H9 (cell line): ENCODE measurements around the gene WDR38. TPM values are rescaled to one million over a fixed set of nuclear protein-coding genes. Genes with fewer than 3 reads are reported as not detected.

ENCODE experiments used
- DNase-seq: peaks from one replicate; pipeline ENCODE4 v3.0.0-alpha.2; 2017
- H2AFZ ChIP-seq: one replicate; pipeline ENCODE4 v1.6.1; 2013; ENCODE audit warnings: mild to moderate bottlenecking, low read length, control low read depth, moderate library complexity
- H2AK5ac ChIP-seq: 2 replicates; pipeline ENCODE4 v1.6.1; 2013; ENCODE audit warnings: low read length, control low read depth, mixed read lengths; ENCODE audit not compliant: insufficient read length
- H2BK120ac ChIP-seq: one replicate; pipeline ENCODE4 v1.6.1; 2013; ENCODE audit warnings: low read depth, mild to moderate bottlenecking, low read length, control low read depth, inconsistent platforms; ENCODE audit not compliant: poor library complexity, severe bottlenecking
- H2BK12ac ChIP-seq: 2 replicates; pipeline ENCODE4 v1.6.1; 2013; ENCODE audit warnings: low read length, control low read depth, mixed read lengths, low read depth; ENCODE audit not compliant: insufficient read length
- H2BK15ac ChIP-seq: 2 replicates; pipeline ENCODE4 v1.6.1; 2013; ENCODE audit warnings: low read depth, low read length, control low read depth
- H2BK20ac ChIP-seq: one replicate; pipeline ENCODE4 v1.6.1; 2013; ENCODE audit warnings: low read depth, mild to moderate bottlenecking, low read length, control low read depth, inconsistent platforms; ENCODE audit not compliant: poor library complexity, severe bottlenecking
- H2BK5ac ChIP-seq: 2 replicates; pipeline ENCODE4 v1.6.1; 2013; ENCODE audit warnings: low read length, control low read depth, mixed read lengths; ENCODE audit not compliant: insufficient read length
- H3K14ac ChIP-seq: 2 replicates; pipeline ENCODE4 v1.6.1; 2013; ENCODE audit warnings: low read length, control low read depth; ENCODE audit not compliant: insufficient read depth
- H3K18ac ChIP-seq: 2 replicates; pipeline ENCODE4 v1.6.1; 2013; ENCODE audit warnings: low read depth, mild to moderate bottlenecking, mixed read lengths, low read length, control low read depth; ENCODE audit not compliant: insufficient read length
- H3K23ac ChIP-seq: 2 replicates; pipeline ENCODE4 v1.6.1; 2013; ENCODE audit warnings: low read length, control low read depth, mixed read lengths, low read depth; ENCODE audit not compliant: insufficient read length
- H3K23me2 ChIP-seq: 2 replicates; pipeline ENCODE4 v1.6.1; 2013; ENCODE audit warnings: low read depth, mild to moderate bottlenecking, mixed read lengths, low read length, control low read depth; ENCODE audit not compliant: insufficient read length, poor library complexity, severe bottlenecking
- H3K27ac ChIP-seq: 2 replicates; pipeline ENCODE4 v1.5.1; 2013; ENCODE audit warnings: low read length, control low read depth, mixed read lengths, low read depth; ENCODE audit not compliant: insufficient read length
- H3K27me3 ChIP-seq: 2 replicates; pipeline ENCODE4 v1.6.1; 2013; ENCODE audit warnings: low read length, control low read depth, inconsistent platforms; ENCODE audit not compliant: insufficient read depth
- H3K4ac ChIP-seq: 2 replicates; pipeline ENCODE4 v1.6.1; 2013; ENCODE audit warnings: low read depth, mild to moderate bottlenecking, control low read depth, inconsistent platforms, low read length, moderate library complexity
- H3K4me1 ChIP-seq: 2 replicates; pipeline ENCODE4 v1.6.1; 2013; ENCODE audit warnings: low read length, control low read depth, inconsistent platforms; ENCODE audit not compliant: insufficient read depth
- H3K4me2 ChIP-seq: 2 replicates; pipeline ENCODE4 v1.6.1; 2013; ENCODE audit warnings: low read length, control low read depth, mixed read lengths; ENCODE audit not compliant: insufficient read length, insufficient read depth
- H3K56ac ChIP-seq: 2 replicates; pipeline ENCODE4 v1.6.1; 2013; ENCODE audit warnings: low read depth, mild to moderate bottlenecking, mixed read lengths, low read length, control low read depth; ENCODE audit not compliant: insufficient read length
- H3K79me1 ChIP-seq: 2 replicates; pipeline ENCODE4 v1.6.1; 2013; ENCODE audit warnings: low read depth, mild to moderate bottlenecking, moderate library complexity, low read length, control low read depth, inconsistent platforms; ENCODE audit not compliant: insufficient read depth, poor library complexity, severe bottlenecking
- H3K79me2 ChIP-seq: 2 replicates; pipeline ENCODE4 v1.6.1; 2013; ENCODE audit warnings: low read length, control low read depth, inconsistent platforms; ENCODE audit not compliant: insufficient read depth
- H3K9ac ChIP-seq: 2 replicates; pipeline ENCODE4 v1.6.1; 2013; ENCODE audit warnings: low read length, control low read depth, mixed read lengths; ENCODE audit not compliant: insufficient read length; ENCODE audit errors: extremely low read depth
- H3K9me3 ChIP-seq: one replicate; pipeline ENCODE4 v1.6.1; 2013; ENCODE audit warnings: low read depth, low read length, inconsistent platforms; ENCODE audit not compliant: control insufficient read depth
- H3T11ph ChIP-seq: one replicate; pipeline ENCODE4 v1.6.1; 2013; ENCODE audit warnings: mild to moderate bottlenecking, low read length, control low read depth, inconsistent platforms
- H4K20me1 ChIP-seq: one replicate; pipeline ENCODE4 v1.6.1; 2013; ENCODE audit not compliant: control insufficient read depth, insufficient read length, insufficient read depth
- H4K5ac ChIP-seq: 2 replicates; pipeline ENCODE4 v1.6.1; 2013; ENCODE audit warnings: low read depth, mild to moderate bottlenecking, mixed read lengths, low read length, control low read depth; ENCODE audit not compliant: insufficient read length
- H4K8ac ChIP-seq: replicated peaks from 2 replicates; pipeline ENCODE4 v1.6.1; 2013; ENCODE audit warnings: low read length, control low read depth, mixed read lengths, low read depth; ENCODE audit not compliant: insufficient read length
- H4K91ac ChIP-seq: 2 replicates; pipeline ENCODE4 v1.6.1; 2013; ENCODE audit warnings: low read depth, mild to moderate bottlenecking, moderate library complexity, mixed read lengths, low read length, control low read depth; ENCODE audit not compliant: insufficient read length
- H3K27ac Mint-ChIP-seq, 3 experiments: 2 replicates in 2 of 3; 3 replicates in 1 of 3; pipeline ENCODE4 v1.8.0; 2020 to 2021; ENCODE audit warnings: mixed read lengths in 3 of 3, mild to moderate bottlenecking in 1 of 3, moderate library complexity in 1 of 3
- H3K27me3 Mint-ChIP-seq: 2 replicates; pipeline ENCODE4 v1.8.0; 2021; ENCODE audit warnings: low read depth, mild to moderate bottlenecking, moderate library complexity, mixed read lengths
- H3K36me3 Mint-ChIP-seq, 3 experiments: 2 replicates in 2 of 3; 3 replicates in 1 of 3; pipeline ENCODE4 v1.8.0; 2020 to 2021; ENCODE audit warnings: low read depth in 3 of 3, mixed read lengths in 3 of 3; ENCODE audit not compliant: insufficient read depth in 1 of 3
- H3K4me1 Mint-ChIP-seq, 2 experiments: 2 replicates each; pipeline ENCODE4 v1.8.0; 2020; ENCODE audit warnings: mixed read lengths in 2 of 2
- H3K4me3 Mint-ChIP-seq, 2 experiments: 2 replicates in 1 of 2; 3 replicates in 1 of 2; pipeline ENCODE4 v1.8.0; 2020 to 2021; ENCODE audit warnings: mild to moderate bottlenecking in 2 of 2, mixed read lengths in 2 of 2, moderate library complexity in 1 of 2
- H3K9me3 Mint-ChIP-seq, 2 experiments: 2 replicates in 1 of 2; 3 replicates in 1 of 2; pipeline ENCODE4 v1.8.0; 2020; ENCODE audit warnings: mild to moderate bottlenecking in 2 of 2, mixed read lengths in 2 of 2, moderate library complexity in 1 of 2
- WGBS: extraction: QIAGEN DNeasy Blood & Tissue Kit; methylation state at CpG from one replicate; pipeline ENCODE4 v1.1.7; 2013; ENCODE audit warnings: missing lambda C conversion rate, low lambda C conversion rate, mixed read lengths; ENCODE audit not compliant: insufficient read length; ENCODE audit errors: extremely low coverage; 5-methylcytosine and 5-hydroxymethylcytosine counted together
- total RNA-seq: library from RNA; stranded (reverse); gene quantifications from 2 replicates; pipeline ENCODE4 v1.2.1, GENCODE V29; 2021
- TF ChIP-seq, protein P1 (sequence below): fragments of 200-600 bp; sonication (generic); conservative IDR thresholded peaks from 3 replicates; pipeline ENCODE4 v1.8.0; 2021; ENCODE audit warnings: antibody characterized with exemption, mild to moderate bottlenecking

The WDR38 gene
- total RNA-seq, 1 experiment from 2014 or later, result not detected

DNA sequence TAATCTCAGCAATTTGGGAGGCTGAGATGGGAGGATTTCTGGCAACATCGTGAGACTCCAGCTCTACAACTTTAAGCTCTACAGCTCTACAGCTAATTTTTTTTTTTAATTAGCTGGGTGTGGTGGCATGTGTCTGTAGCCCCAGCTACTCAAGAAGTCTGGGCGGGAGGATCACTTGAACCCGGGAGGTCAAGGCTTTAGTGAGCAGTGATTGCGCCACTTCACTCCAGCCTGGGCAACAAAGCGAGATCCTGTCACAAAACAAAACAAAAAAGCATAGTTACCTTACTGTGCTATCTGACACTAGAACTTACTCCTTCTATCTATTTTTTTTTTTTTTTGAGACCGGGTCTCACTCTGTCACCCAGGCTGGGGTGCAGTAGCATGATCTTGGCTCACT, 6.3 kb upstream of the WDR38 start:
- Histone ChIP-seq H2BK5ac (no peak overlapping the region), H2BK120ac (no peak overlapping the region), H2BK20ac (no peak overlapping the region), H3K4me2 (no peak overlapping the region), H3K27ac (no peak overlapping the region), H4K91ac (no peak overlapping the region), H3K79me2 (no peaks in the 10 kb centered on the region), H3K79me1 (no peaks in the 10 kb centered on the region), H4K8ac (no peak overlapping the region), H3K56ac (no peak overlapping the region), H3T11ph (no peak overlapping the region), H2BK15ac (no peak overlapping the region), H3K23ac (no peak overlapping the region), H2BK12ac (no peak overlapping the region), H3K4ac (no peak overlapping the region), H2AFZ (no peak overlapping the region), H3K9ac (no peak overlapping the region), H3K9me3 (no peaks in the 10 kb centered on the region), H3K23me2 (no peaks in the 10 kb centered on the region), H3K4me1 (no peaks in the 10 kb centered on the region), H2AK5ac (no peak overlapping the region), H3K14ac (no peak overlapping the region), H4K20me1 (no peaks in the 10 kb centered on the region), H4K5ac (no peak overlapping the region), H3K27me3 (no peaks in the 10 kb centered on the region), H3K18ac (no peak overlapping the region)
- no peak overlapping the region for H3K27ac Mint-ChIP-seq
- H3K36me3 Mint-ChIP-seq, result no peaks in the 10 kb centered on the region
- TF ChIP-seq, protein P1, sequence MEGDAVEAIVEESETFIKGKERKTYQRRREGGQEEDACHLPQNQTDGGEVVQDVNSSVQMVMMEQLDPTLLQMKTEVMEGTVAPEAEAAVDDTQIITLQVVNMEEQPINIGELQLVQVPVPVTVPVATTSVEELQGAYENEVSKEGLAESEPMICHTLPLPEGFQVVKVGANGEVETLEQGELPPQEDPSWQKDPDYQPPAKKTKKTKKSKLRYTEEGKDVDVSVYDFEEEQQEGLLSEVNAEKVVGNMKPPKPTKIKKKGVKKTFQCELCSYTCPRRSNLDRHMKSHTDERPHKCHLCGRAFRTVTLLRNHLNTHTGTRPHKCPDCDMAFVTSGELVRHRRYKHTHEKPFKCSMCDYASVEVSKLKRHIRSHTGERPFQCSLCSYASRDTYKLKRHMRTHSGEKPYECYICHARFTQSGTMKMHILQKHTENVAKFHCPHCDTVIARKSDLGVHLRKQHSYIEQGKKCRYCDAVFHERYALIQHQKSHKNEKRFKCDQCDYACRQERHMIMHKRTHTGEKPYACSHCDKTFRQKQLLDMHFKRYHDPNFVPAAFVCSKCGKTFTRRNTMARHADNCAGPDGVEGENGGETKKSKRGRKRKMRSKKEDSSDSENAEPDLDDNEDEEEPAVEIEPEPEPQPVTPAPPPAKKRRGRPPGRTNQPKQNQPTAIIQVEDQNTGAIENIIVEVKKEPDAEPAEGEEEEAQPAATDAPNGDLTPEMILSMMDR, result no peak
- no peak overlapping the region for H3K4me3 Mint-ChIP-seq
- H3K27me3 Mint-ChIP-seq, result no peaks in the 10 kb centered on the region; the same call in 1 of the 2 replicates
- peaks cover 0 to 11% of the 10 kb centered on the region in 2 experiments; a peak in 2 of 4 replicates for H3K4me1 Mint-ChIP-seq
- no peaks in the 10 kb centered on the region for H3K9me3 Mint-ChIP-seq
- WGBS, result no CpG with 5 or more reads among the region's 6 CpGs
- DNase-seq, result no peak
